Uterus (tissue), 4 donors: ENCODE measurements around the gene PITX2. TPM values are rescaled to one million over a fixed set of nuclear protein-coding genes. Genes with fewer than 3 reads are reported as not detected.

Experiments used
- DNase-seq, 2 donors: peaks; one replicate each; pipeline ENCODE4 v3.0.0-alpha.2; 2019 to 2020
- H3K27ac ChIP-seq, 2 donors: fragments of 200-600 bp; sonication (generic); 1 replicate in 1 of 2; 2 replicates in 1 of 2; pipeline ENCODE4 v1.5.1; 2016 to 2018
- H3K27me3 ChIP-seq, 2 donors: fragments of 200-600 bp; sonication (generic); one replicate each; pipeline ENCODE4 v1.5.1; 2018 to 2019; ENCODE audit warnings: control low read depth in 1 of 2
- H3K36me3 ChIP-seq, 2 donors: fragments of 200-600 bp; sonication (generic); one replicate each; pipeline ENCODE4 v1.5.1; 2019; ENCODE audit warnings: control low read depth in 1 of 2
- H3K4me1 ChIP-seq, 2 donors: fragments of 200-600 bp; sonication (generic); one replicate each; pipeline ENCODE4 v1.5.1; 2018 to 2019; ENCODE audit warnings: control low read depth in 1 of 2
- H3K4me3 ChIP-seq, 2 donors: fragments of 200-600 bp; sonication (generic); 1 replicate in 1 of 2; 2 replicates in 1 of 2; pipeline ENCODE4 v1.5.1; 2018 to 2019; ENCODE audit warnings: mild to moderate bottlenecking in 1 of 2
- H3K9me3 ChIP-seq, 2 donors: fragments of 200-600 bp; sonication (generic); one replicate each; pipeline ENCODE4 v1.5.1; 2019; ENCODE audit warnings: control low read depth in 1 of 2
- POLR2A ChIP-seq, 2 donors: fragments of 450-650 bp; IDR thresholded peaks; one replicate each; pipeline ENCODE4 v1.6.1; 2016; ENCODE audit warnings: antibody characterized with exemption in 2 of 2, mild to moderate bottlenecking in 1 of 2, moderate library complexity in 1 of 2
- intact Hi-C: fragments of 100-400 bp; cut with DNase I; formaldehyde crosslinking; loops from one replicate; pipeline ENCODE4 v1.15.1; 2023; ENCODE audit warnings: low total_unique reads
- total RNA-seq, 4 donors: library from RNA; depleted of rRNA in 3 of 4; stranded (reverse); fragments of >200 nt in 3 of 4; gene quantifications; one replicate each; pipeline versions ENCODE4 v1.1.0 to v1.2.4, GENCODE V29; 2014 to 2023
- TF ChIP-seq, protein P1 (sequence below), 4 experiments: fragments of 200-600 bp in 2 of 4; fragments of 450-650 bp in 2 of 4; sonication (generic) in 2 of 4; IDR thresholded peaks; one replicate each; pipeline ENCODE4 v1.5.1; 2016 to 2019; ENCODE audit warnings: antibody characterized with exemption in 4 of 4, mild to moderate bottlenecking in 2 of 4, moderate library complexity in 1 of 4
- donor health status: DM: yes; HTN: yes; CAD: no.

PITX2 gene
- total RNA-seq, 4 donors from 2014 or later: 0.14 TPM; not detected in 3

DNA sequence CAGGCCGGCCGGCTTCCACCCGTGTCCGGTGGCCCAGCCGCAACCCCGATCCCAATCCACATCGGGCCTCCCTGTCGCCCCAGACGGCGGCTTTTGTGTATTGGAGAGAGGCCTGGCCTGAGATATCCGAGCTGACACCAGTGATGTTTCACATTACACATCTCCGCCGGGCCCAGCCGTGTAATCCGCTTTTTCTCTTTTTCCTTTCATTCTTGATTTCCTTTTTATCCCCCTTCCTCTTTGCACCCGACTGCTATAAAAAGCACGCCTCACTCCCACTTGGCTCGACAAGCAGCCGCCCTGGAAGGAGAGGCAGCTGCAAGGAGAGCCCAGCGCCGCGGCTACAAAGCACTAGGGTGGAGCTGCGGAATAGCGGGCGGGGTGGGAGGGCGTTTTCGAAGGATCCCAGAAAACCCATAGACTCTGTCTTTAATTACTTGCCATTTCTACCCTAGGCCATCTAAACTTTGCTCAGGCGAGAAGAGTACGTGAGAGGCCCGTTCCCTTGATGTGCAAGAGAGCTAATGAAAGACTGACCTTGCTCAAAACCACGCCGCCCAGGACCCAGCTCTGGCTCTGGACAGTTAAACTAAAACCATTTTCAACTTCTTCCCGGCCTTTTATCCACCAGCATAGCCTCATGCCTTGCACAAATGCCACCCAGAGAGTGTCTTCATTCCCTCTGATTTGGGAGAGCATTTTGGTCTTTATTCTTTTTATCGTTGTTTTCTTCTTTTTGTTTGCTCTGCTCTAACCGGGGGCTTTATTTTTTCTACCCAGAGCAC lies 3.2 kb downstream of the PITX2 start:
- Histone ChIP-seq H3K27me3 (peaks cover 49 to 97% of the 10 kb centered on the region in 2 donors), H3K27ac (no peak overlapping the region), H3K4me3 (no peak overlapping the region), H3K36me3 (no peaks in the 10 kb centered on the region), H3K4me1 (peaks cover 0 to 11% of the 10 kb centered on the region in 2 donors), H3K9me3 (no peaks in the 10 kb centered on the region)
- TF ChIP-seq POLR2A (IDR thresholded peaks at IDR 0.05): no peak
- TF ChIP-seq, protein P1, sequence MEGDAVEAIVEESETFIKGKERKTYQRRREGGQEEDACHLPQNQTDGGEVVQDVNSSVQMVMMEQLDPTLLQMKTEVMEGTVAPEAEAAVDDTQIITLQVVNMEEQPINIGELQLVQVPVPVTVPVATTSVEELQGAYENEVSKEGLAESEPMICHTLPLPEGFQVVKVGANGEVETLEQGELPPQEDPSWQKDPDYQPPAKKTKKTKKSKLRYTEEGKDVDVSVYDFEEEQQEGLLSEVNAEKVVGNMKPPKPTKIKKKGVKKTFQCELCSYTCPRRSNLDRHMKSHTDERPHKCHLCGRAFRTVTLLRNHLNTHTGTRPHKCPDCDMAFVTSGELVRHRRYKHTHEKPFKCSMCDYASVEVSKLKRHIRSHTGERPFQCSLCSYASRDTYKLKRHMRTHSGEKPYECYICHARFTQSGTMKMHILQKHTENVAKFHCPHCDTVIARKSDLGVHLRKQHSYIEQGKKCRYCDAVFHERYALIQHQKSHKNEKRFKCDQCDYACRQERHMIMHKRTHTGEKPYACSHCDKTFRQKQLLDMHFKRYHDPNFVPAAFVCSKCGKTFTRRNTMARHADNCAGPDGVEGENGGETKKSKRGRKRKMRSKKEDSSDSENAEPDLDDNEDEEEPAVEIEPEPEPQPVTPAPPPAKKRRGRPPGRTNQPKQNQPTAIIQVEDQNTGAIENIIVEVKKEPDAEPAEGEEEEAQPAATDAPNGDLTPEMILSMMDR (IDR thresholded peaks at IDR 0.05): no peak
- no peak for DNase-seq
- intact Hi-C loops: no loop called here

DNA sequence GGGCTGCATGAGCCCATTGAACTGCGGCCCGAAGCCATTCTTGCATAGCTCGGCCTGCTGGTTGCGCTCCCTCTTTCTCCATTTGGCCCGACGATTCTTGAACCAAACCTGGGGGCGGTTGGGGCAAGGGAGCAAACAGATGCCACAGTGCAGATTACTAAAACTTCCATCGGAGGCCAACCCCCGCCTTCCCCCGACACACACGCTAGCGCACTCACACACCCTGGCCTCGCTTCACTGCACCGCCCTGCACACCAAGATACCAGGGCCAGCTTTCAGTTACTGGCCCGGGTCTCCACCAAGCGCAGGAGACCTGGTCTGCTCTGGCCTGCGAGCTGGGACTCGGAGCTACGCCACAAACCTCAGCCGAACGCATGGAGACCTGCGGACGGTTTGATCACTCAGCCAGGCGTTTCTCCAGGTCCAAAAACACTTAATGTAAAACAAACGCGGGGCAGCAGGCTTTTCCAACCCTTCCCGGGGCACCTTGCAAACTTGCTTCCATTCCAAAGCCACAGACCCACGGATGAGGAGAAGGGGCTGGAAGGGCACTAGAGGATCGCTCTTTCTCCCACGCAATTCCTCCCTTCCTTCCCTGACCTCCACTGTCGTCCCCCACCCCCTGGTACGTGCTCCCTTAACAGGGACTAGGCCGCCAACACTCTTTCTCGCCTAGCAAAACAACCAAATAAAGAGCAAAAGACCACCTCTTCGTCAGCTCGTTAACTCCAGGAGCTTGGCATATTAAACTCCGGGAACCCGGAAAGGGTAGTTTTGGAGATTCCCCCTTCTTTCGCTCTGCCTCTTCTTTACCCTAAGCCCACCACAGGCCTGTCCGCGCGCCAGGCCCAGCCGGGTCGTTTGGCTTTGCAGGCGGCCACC lies 4.1 kb downstream of the PITX2 start:
- no peaks in the 10 kb centered on the region for H3K36me3 ChIP-seq
- H3K4me1 ChIP-seq: peaks cover 0 to 11% of the 10 kb centered on the region in 2 donors
- intact Hi-C loops: no loop called here
- DNase-seq: no peak
- no peak overlapping the region for H3K4me3 ChIP-seq
- no peak overlapping the region for H3K27ac ChIP-seq
- H3K9me3 ChIP-seq: no peaks in the 10 kb centered on the region
- no peak for TF ChIP-seq POLR2A (IDR thresholded peaks at IDR 0.05)
- TF ChIP-seq, protein P1 (IDR thresholded peaks at IDR 0.05): no peak
- H3K27me3 ChIP-seq: peaks cover 46 to 98% of the 10 kb centered on the region in 2 donors

DNA sequence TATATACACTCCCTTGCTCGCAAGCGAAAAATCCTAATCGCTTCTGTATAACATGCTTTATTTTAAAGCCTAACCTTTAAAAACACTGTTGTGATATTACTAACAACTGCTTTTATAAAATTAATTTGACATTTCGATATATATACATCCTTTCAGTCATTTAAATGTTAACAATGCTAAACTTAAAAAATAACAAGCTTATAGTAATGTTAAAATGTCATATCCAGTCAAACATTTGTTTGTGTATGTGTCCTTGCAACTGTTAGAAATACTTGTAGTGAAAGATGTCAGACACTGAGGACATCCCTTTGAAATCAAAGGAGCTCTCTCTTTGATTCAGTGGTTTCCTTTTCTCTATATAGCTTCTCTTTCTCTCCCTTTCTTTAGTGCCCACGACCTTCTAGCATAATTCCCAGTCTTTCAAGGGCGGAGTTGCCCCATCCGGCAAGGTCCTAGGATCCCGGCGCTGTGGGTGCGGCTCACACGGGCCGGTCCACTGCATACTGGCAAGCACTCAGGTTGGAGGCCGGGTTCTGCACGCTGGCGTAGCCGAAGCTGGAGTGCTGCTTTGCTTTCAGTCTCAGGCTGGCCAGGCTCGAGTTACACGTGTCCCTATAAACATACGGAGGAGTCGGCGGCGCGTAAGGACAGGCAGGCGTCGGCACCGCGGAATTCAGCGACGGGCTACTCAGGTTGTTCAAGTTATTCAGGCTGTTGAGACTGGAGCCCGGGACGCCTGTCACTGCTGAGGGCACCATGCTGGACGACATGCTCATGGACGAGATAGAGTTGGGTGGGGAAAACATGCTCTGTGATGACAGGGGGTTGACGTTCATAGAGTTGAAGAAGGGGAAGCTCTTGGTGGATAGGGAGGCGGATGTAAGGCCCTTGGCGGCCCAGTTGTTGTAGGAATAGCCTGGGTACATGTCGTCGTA lies 5.0 kb downstream of the PITX2 start:
- DNase-seq: no peak
- intact Hi-C loops: no loop called here
- Histone ChIP-seq H3K27me3 (peaks cover 45 to 97% of the 10 kb centered on the region in 2 donors), H3K27ac (no peak overlapping the region), H3K36me3 (no peaks in the 10 kb centered on the region), H3K4me1 (peaks cover 0 to 8% of the 10 kb centered on the region in 2 donors), H3K9me3 (no peaks in the 10 kb centered on the region), H3K4me3 (no peak overlapping the region)
- TF ChIP-seq, protein P1 (IDR thresholded peaks at IDR 0.05): no peak
- TF ChIP-seq POLR2A (IDR thresholded peaks at IDR 0.05): no peak

DNA sequence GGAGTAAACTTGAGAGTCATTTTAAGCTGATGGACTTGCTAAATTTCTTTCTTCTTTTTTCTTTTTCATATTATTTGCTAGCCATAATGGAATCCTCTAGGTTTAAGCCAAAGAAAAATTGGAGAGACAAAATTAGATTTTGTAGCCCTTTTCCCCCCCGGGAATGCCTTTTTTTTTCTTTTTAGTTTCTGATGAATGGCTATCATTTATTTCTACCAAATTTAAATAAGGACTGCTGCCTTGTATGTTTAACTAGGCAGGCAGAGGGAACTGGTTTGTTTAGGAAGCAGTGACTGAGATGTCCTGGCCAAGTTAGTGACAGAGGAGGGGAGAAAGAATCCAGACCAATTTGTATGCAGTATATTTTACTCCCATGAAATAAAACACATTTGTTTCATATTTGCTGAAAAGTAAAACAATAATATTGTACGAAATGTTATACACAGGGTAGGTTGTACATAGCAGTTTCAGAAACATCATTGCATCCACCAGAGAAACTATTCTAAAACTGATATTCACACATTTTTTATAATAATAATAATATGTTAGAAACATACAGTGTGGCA lies 5.7 kb downstream of the PITX2 start:
- H3K9me3 ChIP-seq: no peaks in the 10 kb centered on the region
- H3K27me3 ChIP-seq: peaks cover 42 to 97% of the 10 kb centered on the region in 2 donors
- no peak overlapping the region for H3K27ac ChIP-seq
- no peaks in the 10 kb centered on the region for H3K36me3 ChIP-seq
- TF ChIP-seq, protein P1 (IDR thresholded peaks at IDR 0.05): no peak
- no peak for TF ChIP-seq POLR2A (IDR thresholded peaks at IDR 0.05)
- no peak overlapping the region for H3K4me3 ChIP-seq
- intact Hi-C loops: no loop called here
- H3K4me1 ChIP-seq: peaks cover 0 to 4% of the 10 kb centered on the region in 2 donors
- no peak for DNase-seq
